GOT3 (cell line): ENCODE results near the gene CDHR2.

Experiments
- DNase-seq: peaks from one replicate; lab custom pipeline; 2025; ENCODE audit warnings: mixed read lengths; lab: John Stamatoyannopoulos, UW

Gene CDHR2

GRCh38 chr5:176619569-176620332 lies 70.6 kb downstream of the CDHR2 start:
- no peak for DNase-seq

- no peak for DNase-seq
Observed at GRCh38 chr5:176620333-176620981, 71.3 kb downstream of the CDHR2 start.

- DNase-seq, result no peak
Observed at GRCh38 chr5:176621661-176622079, 72.5 kb downstream of the CDHR2 start.

GRCh38 chr5:176624142-176624541 lies 75.0 kb downstream of the CDHR2 start:
- DNase-seq, result no peak

GRCh38 chr5:176624938-176625337 lies 75.8 kb downstream of the CDHR2 start:
- no peak for DNase-seq

- no peak for DNase-seq
Observed at GRCh38 chr5:176625512-176625911, 76.4 kb downstream of the CDHR2 start.

- DNase-seq, result no peak
Observed at GRCh38 chr5:176625966-176626875, 77.1 kb downstream of the CDHR2 start.

GRCh38 chr5:176626876-176627236 lies 77.7 kb downstream of the CDHR2 start:
- no peak for DNase-seq

- no peak for DNase-seq
Observed at GRCh38 chr5:176627582-176627981, 78.4 kb downstream of the CDHR2 start.

GRCh38 chr5:176628406-176629228 lies 79.5 kb downstream of the CDHR2 start:
- no peak for DNase-seq

GRCh38 chr5:176629317-176629852 lies 80.2 kb downstream of the CDHR2 start:
- no peak for DNase-seq

GRCh38 chr5:176629853-176630680 lies 80.9 kb downstream of the CDHR2 start, which contains the start of the genes EIF4E1B and SNCB:
Gene EIF4E1B, plus strand, starts transcription at chr5:176630675. Its CDS starts 12,113 bp downstream, at chr5:176642788.
Gene SNCB, minus strand, starts transcription at chr5:176630534. Its CDS starts 880 bp downstream, at chr5:176629654.
- no peak for DNase-seq

- no peak for DNase-seq
Observed at GRCh38 chr5:176630681-176631222, 81.6 kb downstream of the CDHR2 start.

GRCh38 chr5:176631383-176632200 lies 82.5 kb downstream of the CDHR2 start:
- no peak for DNase-seq

GRCh38 chr5:176632745-176633144 lies 83.6 kb downstream of the CDHR2 start:
- DNase-seq, result no peak

- DNase-seq, result no peak
Observed at GRCh38 chr5:176633598-176633997, 84.5 kb downstream of the CDHR2 start.

GRCh38 chr5:176636426-176636825 lies 87.3 kb downstream of the CDHR2 start:
- DNase-seq, result no peak

- no peak for DNase-seq
Observed at GRCh38 chr5:176637556-176637955, 88.4 kb downstream of the CDHR2 start.

- no peak for DNase-seq
Observed at GRCh38 chr5:176638437-176638836, 89.3 kb downstream of the CDHR2 start.
